ENCODE measurements around the gene DIP2C.

GRCh38 chr10:335151-335800 is 354.2 kb downstream of the DIP2C start:
- no peak for TF ChIP-seq CTCF (IDR thresholded peaks at IDR 0.05)
- TF ChIP-seq POLR2A (IDR thresholded peaks at IDR 0.05) = no peak
